ENCODE results near the gene LDB3.
A peak's percentile ranks its signal among the peaks of the same experiment; 100 is the strongest.

The LDB3 gene

DNA sequence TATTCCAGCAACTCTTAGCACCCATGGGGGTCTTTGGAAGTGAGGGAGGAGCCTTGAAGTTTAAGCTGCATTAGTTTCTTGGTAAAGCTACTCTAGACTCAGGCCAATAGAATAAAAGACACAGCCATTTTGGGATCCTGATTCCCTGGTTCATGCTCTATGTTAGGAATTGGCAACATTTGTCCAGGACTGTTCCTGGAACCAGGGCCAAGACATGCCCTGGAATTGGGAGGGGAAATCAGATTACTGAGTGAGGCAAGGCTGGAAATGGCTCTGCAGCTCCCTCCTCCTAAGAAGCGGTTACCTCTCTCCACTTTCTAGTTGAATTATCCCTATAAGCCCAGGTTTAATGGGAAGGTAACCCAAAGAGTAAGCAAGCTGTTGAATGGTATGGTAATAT is 73.9 kb downstream of the LDB3 start:
- no peak for DNase-seq

GRCh38 chr10:86744067-86744725 is 75.9 kb downstream of the LDB3 start:
- DNase-seq: peak; percentile 42

- no peak for DNase-seq
Observed at GRCh38 chr10:86747796-86748581, 79.7 kb downstream of the LDB3 start.

GRCh38 chr10:86749854-86750253 is 81.5 kb downstream of the LDB3 start:
- DNase-seq: no peak

DNA sequence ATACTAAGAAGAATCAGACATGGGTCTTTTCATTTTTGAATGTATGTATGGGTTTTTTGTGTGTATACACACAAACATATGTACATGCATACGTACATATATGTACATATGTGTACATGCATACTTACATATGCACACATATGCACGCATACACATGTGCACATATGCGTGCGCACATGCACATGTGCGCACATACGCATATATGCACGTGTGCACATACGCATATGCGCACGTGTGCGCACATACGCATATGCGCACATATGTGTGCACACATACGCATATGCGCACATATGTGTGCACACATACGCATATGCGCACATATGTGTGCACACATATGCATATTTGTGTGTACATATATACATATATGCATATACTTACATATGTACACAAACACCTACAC is 83.2 kb downstream of the LDB3 start:
- no peak for DNase-seq

DNA sequence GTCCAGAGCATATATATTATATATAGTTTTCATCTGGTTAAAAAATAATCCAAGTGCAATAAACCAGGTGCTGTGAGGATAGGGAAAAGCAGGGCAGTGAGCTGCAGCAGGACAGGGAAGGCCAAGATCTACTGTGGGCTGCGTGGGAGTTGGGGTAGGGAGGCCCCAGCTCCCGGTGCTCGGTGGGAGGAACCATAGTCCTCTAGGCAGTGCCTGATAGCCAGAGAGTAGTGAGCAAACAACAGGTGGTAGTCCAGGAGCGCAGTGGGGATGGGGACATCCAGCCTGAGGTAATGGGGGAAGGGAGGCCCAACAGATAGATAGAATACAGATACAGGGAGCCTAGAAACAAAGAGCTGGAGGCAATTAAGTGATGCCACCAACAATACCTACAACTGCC is 84.0 kb downstream of the LDB3 start:
- DNase-seq: no peak

DNA sequence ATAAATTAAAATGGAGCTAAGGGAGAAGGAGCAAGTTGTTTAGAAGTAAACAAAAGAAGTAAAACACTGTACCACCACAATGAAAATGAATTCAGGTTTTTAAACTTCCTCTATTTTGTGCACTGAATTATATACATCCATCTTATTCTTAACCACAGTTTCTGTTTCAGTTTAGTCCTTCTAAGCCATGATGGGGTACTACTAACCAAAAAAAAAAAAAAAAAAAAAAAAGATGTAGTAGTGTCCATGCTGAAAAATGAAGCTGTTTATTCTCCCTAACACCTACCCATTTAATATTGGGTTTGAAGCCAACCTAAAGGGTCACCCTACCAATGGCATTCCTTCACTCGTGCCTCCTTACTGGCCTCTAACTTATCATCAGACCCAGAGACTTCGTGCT is 84.7 kb downstream of the LDB3 start:
- peak; percentile 5 for DNase-seq

DNA sequence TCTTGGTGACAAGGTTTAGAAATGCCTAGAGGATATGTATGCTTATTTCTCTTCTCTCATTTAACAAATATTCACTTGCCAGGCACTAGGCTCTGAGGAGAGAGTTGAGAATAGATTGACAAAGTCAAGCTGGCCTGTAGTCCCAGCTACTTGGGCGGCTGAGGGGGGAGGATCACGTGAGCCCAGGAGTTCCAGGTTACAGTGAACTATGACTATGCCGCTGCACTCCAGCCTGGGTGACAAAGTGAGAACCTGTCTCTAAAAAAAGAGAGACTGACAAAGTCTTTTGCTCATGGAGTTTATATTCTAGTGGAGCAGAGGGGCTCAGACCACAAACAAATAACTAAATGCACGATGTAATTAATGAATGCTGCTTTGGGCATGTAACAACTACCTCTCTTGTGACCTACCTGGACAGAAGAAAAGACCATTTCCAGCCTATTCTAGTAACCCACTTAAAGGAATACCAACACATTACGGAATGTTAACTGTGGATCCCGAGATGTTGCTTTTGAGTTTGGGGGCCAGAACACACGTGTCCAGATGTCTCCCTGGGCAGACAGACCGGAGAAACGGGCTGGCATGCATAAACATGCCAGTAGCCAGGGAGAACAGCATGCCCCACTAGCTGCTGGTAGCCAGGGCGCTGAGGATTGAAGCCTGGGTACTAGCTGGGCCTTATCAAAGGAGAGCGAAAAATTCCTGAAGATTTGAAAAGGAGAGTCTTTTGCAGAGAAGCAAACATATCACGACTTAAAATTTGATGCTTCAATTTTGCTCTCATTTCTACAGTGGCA is 85.5 kb downstream of the LDB3 start:
- DNase-seq: no peak

DNA sequence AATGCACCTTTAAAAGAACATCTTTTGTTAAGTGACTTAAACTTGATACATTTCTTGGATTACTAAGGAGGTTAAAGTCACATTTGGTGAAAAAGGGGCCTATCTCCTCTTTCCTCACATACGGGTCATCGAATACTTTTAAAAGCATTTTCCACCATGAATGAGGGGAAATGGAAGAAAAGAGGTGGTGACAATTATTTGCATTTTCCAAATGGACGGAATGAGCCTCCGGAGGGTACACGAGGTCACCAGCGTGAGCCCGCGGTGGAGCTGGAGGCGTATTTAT is 87.1 kb downstream of the LDB3 start:
- DNase-seq: peak; percentile 56

DNA sequence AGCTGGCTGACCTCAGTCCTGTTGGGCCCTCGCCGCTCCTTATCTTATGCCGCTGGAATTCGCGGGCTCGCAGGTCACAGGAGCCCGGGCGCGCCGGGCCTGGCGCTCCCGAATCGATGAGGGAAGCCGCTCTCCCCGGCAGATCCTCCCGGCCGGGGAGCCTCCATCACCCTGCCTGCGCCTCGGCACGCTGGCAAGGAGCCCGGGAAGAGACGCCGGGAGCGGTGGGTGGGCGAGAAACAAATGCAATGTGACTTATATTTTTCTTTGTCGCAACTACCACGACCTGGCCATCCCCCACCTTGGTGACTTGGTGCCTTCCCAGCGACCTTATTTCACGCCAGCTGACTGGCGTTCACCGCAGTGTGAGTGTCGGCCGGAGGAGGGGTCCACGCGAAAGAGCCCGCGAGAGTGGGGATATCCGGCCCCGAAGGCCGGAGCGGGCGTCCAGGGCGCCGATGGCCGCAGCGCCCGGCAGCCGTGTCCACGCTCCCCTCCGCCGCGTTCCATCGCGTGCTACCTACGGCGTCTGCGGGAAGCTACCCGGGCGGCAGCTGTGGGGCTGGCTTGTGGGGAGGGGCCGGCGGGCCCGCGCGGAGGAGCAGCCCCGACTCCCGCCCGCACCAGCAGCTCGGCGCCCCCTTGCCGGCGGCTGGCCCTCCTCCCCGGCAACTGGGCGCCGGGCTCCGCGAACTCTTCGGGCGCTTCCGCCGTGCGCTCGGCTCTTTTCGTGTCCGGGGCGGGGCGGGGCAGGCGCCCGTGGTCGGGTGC is 87.6 kb downstream of the LDB3 start:
- peak; percentile 77 for DNase-seq

DNA sequence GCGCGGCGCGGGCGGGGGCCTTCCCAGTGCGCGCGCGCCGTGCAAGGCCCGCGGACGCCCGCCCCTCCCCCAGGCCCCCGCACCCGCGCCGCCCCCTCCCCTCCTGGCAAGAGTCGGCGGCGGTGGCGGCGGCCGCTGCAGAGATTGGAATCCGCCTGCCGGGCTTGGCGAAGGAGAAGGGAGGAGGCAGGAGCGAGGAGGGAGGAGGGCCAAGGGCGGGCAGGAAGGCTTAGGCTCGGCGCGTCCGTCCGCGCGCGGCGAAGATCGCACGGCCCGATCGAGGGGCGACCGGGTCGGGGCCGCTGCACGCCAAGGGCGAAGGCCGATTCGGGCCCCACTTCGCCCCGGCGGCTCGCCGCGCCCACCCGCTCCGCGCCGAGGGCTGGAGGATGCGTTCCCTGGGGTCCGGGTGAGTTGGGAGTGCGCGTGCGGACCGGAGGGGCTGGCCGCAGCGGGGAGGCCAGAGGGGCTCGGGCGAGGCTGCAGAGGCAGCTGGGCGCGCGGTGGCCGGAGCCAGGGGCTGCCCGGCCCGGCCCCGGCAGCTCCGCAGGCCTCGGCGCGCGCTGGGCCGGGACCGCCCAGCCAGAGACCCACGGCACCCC is 88.3 kb downstream of the LDB3 start, which contains the start of gene BMPR1A:
Gene BMPR1A, plus strand, starts transcription at position 109 of the 602 bp plus-strand sequence. CDS start 119,400 bp downstream, outside the sequence.
- DNase-seq: no peak

DNA sequence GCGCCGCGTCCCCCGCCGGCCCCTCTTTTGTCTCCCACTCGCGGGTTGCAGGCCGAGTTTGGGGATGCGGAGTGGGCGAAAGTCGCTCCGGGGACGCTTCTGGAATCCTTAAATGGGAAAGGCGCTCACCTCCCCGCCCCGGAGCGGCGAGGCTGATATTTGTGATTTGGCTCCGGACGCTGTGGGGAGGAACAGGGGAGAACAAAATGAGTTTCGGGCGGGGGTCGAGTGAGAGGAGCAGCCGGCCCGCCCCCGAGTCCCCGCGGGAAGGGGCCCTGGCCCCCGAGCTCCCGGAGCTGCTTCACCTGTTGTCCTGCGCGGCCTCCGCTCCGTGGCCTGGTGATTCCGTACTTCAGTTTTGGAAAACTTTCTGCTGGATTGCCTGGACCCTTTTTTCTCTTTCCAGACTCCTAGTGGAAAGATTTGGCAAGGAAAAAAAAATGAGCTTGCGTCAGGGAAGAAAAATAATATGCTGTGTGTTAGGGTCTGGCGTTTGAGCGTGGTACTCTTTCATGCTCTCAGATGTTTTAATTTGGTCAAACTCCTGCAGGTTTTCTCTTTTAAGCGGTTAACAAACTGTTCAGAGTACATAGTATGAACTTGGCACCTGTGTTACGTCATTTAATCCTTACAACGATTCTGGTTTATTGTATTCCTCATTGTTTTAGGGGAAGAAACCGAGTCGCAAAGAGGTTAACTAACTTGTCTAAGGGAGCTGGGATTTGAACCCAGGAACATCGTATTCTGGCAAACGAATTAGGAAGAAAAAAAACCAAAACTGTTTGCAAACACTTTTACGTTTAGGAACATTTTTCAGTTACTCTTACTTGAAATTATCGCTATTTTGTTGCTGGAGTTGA is 89.0 kb downstream of the LDB3 start:
- DNase-seq: no peak

GRCh38 chr10:86758189-86759072 is 90.1 kb downstream of the LDB3 start:
- DNase-seq: no peak

- DNase-seq: peak; percentile 44
Observed at GRCh38 chr10:86759073-86759672, 90.9 kb downstream of the LDB3 start.

- no peak for DNase-seq
Observed at GRCh38 chr10:86763404-86763803, 95.1 kb downstream of the LDB3 start.

GRCh38 chr10:86765548-86765947 is 97.2 kb downstream of the LDB3 start:
- no peak for DNase-seq

DNA sequence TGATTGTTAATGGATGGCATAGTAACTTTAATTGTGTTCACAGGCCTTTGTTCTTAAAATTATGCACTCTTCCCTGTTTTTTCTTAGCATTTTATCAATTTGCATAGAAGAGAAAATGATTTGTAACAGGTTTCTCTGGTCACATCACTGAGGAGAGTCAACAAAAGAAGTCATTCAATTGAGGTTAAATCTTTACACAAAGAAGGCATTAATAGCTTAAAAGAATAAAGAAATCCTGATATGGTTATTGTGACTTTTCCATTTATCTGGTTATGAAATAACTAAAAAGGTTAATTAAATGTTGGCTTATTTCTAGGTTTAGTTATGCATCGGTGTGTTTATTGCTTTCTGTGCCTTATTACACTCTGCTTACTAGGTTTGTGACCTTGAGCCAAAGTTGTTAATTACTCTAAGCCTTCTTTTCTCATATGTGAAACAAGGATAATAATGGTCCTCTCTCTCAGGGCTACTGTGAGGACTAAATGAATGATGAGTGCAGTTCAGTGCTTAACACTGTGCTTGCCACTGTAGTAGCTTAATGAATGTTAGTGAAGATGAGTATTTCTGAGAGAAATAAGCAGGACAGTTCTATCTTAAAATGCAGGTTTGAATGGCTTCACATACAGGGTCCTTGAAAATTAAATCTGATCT is 100.2 kb downstream of the LDB3 start:
- no peak for DNase-seq

DNA sequence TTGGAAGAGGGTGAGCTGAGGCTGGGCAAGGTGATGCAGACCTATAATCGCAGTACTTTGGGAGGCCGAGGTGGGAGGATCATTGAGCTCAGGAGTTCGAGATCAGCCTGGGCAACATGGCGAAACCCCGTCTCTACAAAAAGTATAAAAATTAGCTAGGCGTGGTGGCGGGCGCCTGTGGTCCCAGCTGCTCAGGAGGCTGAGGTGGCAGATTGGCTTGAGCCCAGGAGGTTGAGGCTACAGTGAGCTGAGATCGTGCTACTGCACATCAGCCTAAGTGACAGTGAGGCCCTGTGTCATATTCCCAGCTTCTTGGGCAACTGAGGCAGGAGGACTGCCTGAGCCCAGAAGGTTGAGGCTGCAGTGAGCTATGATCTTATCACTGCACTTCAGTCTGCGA is 101.7 kb downstream of the LDB3 start:
- DNase-seq: no peak

- DNase-seq: no peak
Observed at GRCh38 chr10:86770412-86770960, 102.2 kb downstream of the LDB3 start.

Data from inflammatory macrophage treated with lipopolysaccharide for 4 hours (primary cell).